ENCODE measurements around the gene OSBPL8. TPM values are rescaled to one million over a fixed set of nuclear protein-coding genes. Genes with fewer than 3 reads are reported as not detected.

The OSBPL8 gene
- total and polyA plus RNA-seq, 4 donors = 6.9 to 32.5 (median 22.9) TPM

- TF ChIP-seq JUND (IDR thresholded peaks at IDR 0.05) (no peak), RAD21 (IDR thresholded peaks at IDR 0.05) (no peak), HNF4A (conservative IDR thresholded peaks at IDR 0.05) (no peak)
- DNase-seq (ENCODE audit: low spot score) = no peak
- no peaks in the 10 kb centered on the region for H3K9me3 ChIP-seq (ENCODE audit: control insufficient read depth in 4 of 4, low read length in 3 of 4)
- H3K27me3 ChIP-seq (ENCODE audit: control insufficient read depth in 4 of 4, insufficient read depth in 4 of 4, low read length in 3 of 4) = no peaks in the 10 kb centered on the region
- H3K27ac ChIP-seq (ENCODE audit: low read depth in 1 of 2, low read length in 2 of 2) = no peak overlapping the region
- no peak overlapping the region for H3K9ac ChIP-seq (ENCODE audit: low read depth in 1 of 2, low read length in 2 of 2)
- H3K36me3 ChIP-seq (ENCODE audit: control insufficient read depth in 4 of 4, insufficient read depth in 3 of 4, low read depth in 1 of 4, low read length in 3 of 4) = no peaks in the 10 kb centered on the region
- H3K4me1 ChIP-seq (ENCODE audit: control insufficient read depth in 4 of 4, insufficient read depth in 4 of 4, low read length in 3 of 4) = peaks cover 0 to 11% (median 10%) of the 10 kb centered on the region in 4 donors
- no peak overlapping the region for H3K4me3 ChIP-seq (ENCODE audit: low read depth in 1 of 3, low read length in 3 of 3)
- WGBS = 88% methylated on average over 2 of the region's 2 CpGs
These were observed 5.0 kb downstream of the OSBPL8 start for GRCh38 chr12:76554405-76555230.

DNA sequence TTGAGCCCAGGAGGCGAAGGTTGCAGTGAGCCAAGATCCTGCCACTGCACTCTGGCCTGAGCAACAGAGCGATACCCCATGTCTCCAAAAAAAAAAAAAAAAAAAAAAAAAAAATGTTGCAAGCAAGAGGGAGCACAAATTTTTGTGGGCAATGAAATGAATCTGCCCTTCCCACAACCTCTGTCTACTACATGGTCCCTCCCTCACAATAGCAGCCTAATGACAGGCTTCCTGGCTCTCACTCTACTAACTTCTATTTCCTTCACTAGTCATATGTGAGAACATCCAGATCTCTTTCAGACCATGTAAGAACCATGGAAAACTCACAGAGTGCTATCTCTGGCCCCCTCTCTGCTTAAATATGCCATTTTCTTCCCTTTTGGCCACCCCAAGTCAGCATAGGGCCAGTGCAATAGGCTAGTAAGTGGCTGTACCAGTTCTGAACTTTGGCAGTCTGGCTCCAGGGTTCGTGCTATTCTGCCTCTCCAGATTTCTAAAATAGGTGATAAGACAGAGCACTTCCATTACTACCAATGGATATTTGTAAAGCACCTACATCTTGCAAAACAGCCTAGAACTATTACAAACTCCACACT, 7.1 kb downstream of the OSBPL8 start:
- H3K27ac ChIP-seq (ENCODE audit: low read depth in 1 of 2, low read length in 2 of 2) = no peak overlapping the region
- H3K9me3 ChIP-seq (ENCODE audit: control insufficient read depth in 4 of 4, low read length in 3 of 4) = no peaks in the 10 kb centered on the region
- H3K4me3 ChIP-seq (ENCODE audit: low read depth in 1 of 3, low read length in 3 of 3) = no peak overlapping the region
- no peaks in the 10 kb centered on the region for H3K36me3 ChIP-seq (ENCODE audit: control insufficient read depth in 4 of 4, insufficient read depth in 3 of 4, low read depth in 1 of 4, low read length in 3 of 4)
- no peaks in the 10 kb centered on the region for H3K27me3 ChIP-seq (ENCODE audit: control insufficient read depth in 4 of 4, insufficient read depth in 4 of 4, low read length in 3 of 4)
- WGBS = 85% methylated on average over 3 of the region's 3 CpGs
- TF ChIP-seq, protein P1, sequence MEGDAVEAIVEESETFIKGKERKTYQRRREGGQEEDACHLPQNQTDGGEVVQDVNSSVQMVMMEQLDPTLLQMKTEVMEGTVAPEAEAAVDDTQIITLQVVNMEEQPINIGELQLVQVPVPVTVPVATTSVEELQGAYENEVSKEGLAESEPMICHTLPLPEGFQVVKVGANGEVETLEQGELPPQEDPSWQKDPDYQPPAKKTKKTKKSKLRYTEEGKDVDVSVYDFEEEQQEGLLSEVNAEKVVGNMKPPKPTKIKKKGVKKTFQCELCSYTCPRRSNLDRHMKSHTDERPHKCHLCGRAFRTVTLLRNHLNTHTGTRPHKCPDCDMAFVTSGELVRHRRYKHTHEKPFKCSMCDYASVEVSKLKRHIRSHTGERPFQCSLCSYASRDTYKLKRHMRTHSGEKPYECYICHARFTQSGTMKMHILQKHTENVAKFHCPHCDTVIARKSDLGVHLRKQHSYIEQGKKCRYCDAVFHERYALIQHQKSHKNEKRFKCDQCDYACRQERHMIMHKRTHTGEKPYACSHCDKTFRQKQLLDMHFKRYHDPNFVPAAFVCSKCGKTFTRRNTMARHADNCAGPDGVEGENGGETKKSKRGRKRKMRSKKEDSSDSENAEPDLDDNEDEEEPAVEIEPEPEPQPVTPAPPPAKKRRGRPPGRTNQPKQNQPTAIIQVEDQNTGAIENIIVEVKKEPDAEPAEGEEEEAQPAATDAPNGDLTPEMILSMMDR (IDR thresholded peaks at IDR 0.05; ENCODE audit: low read depth, low read length, missing input control) = no peak
- TF ChIP-seq, protein P2, sequence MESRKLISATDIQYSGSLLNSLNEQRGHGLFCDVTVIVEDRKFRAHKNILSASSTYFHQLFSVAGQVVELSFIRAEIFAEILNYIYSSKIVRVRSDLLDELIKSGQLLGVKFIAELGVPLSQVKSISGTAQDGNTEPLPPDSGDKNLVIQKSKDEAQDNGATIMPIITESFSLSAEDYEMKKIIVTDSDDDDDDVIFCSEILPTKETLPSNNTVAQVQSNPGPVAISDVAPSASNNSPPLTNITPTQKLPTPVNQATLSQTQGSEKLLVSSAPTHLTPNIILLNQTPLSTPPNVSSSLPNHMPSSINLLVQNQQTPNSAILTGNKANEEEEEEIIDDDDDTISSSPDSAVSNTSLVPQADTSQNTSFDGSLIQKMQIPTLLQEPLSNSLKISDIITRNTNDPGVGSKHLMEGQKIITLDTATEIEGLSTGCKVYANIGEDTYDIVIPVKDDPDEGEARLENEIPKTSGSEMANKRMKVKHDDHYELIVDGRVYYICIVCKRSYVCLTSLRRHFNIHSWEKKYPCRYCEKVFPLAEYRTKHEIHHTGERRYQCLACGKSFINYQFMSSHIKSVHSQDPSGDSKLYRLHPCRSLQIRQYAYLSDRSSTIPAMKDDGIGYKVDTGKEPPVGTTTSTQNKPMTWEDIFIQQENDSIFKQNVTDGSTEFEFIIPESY (IDR thresholded peaks at IDR 0.05) = no peak
- TF ChIP-seq FOXA1 (IDR thresholded peaks at IDR 0.05) (no peak), EGR1 (IDR thresholded peaks at IDR 0.05; ENCODE audit: low read depth in 2 of 2) (no peak), SP1 (IDR thresholded peaks at IDR 0.05) (no peak), RAD21 (IDR thresholded peaks at IDR 0.05) (no peak), HNF4A (conservative IDR thresholded peaks at IDR 0.05) (no peak), FOXA2 (IDR thresholded peaks at IDR 0.05) (no peak), NR2F2 (IDR thresholded peaks at IDR 0.05) (no peak)
- no peak overlapping the region for H3K9ac ChIP-seq (ENCODE audit: low read depth in 1 of 2, low read length in 2 of 2)
- H3K4me1 ChIP-seq (ENCODE audit: control insufficient read depth in 4 of 4, insufficient read depth in 4 of 4, low read length in 3 of 4) = peaks cover 2 to 17% (median 5%) of the 10 kb centered on the region in 4 donors
- DNase-seq (ENCODE audit: low spot score) = no peak

- no peaks in the 10 kb centered on the region for H3K36me3 ChIP-seq (ENCODE audit: control insufficient read depth in 4 of 4, insufficient read depth in 3 of 4, low read depth in 1 of 4, low read length in 3 of 4)
- WGBS = 96% methylated on average over 5 of the region's 5 CpGs
These were observed 8.1 kb downstream of the OSBPL8 start for GRCh38 chr12:76551482-76551888.

More at GRCh38 chr12:76551482-76551888, 8.1 kb downstream of the OSBPL8 start:
- no peak for TF ChIP-seq SP1 (IDR thresholded peaks at IDR 0.05)
- TF ChIP-seq FOXA2 (IDR thresholded peaks at IDR 0.05) = no peak
- TF ChIP-seq HNF4A (conservative IDR thresholded peaks at IDR 0.05) = no peak
- no peak for TF ChIP-seq TAF1 (conservative IDR thresholded peaks at IDR 0.05)
- TF ChIP-seq, protein P1 (IDR thresholded peaks at IDR 0.05; ENCODE audit: low read depth, low read length, missing input control) = no peak
- TF ChIP-seq NR2F2 (IDR thresholded peaks at IDR 0.05) = no peak
- TF ChIP-seq RXRA (IDR thresholded peaks at IDR 0.05) = no peak
- no peak overlapping the region for H3K4me3 ChIP-seq (ENCODE audit: low read depth in 1 of 3, low read length in 3 of 3)
- H3K4me1 ChIP-seq (ENCODE audit: control insufficient read depth in 4 of 4, insufficient read depth in 4 of 4, low read length in 3 of 4) = peaks cover 0 to 20% (median 4%) of the 10 kb centered on the region in 4 donors
- DNase-seq (ENCODE audit: low spot score) = no peak
- no peak overlapping the region for H3K27ac ChIP-seq (ENCODE audit: low read depth in 1 of 2, low read length in 2 of 2)
- no peak overlapping the region for H3K9ac ChIP-seq (ENCODE audit: low read depth in 1 of 2, low read length in 2 of 2)
- no peaks in the 10 kb centered on the region for H3K27me3 ChIP-seq (ENCODE audit: control insufficient read depth in 4 of 4, insufficient read depth in 4 of 4, low read length in 3 of 4)
- H3K9me3 ChIP-seq (ENCODE audit: control insufficient read depth in 4 of 4, low read length in 3 of 4) = no peaks in the 10 kb centered on the region

Measured in liver (tissue), 9 donors.